ENCODE results near the gene KCNB1. TPM values are rescaled to one million over a fixed set of nuclear protein-coding genes. Genes with fewer than 3 reads are reported as not detected.

Gene KCNB1
- total and polyA plus RNA-seq, 4 donors, result under 0.01 to 3.4 (median 1.4) TPM

GRCh38 chr20:49394757-49395156 lies 87.7 kb downstream of the KCNB1 start:
- Histone ChIP-seq H3K4me3 (ENCODE audit: low read depth in 1 of 3, low read length in 3 of 3) (no peak overlapping the region), H3K27ac (ENCODE audit: low read depth in 1 of 2, low read length in 2 of 2) (no peak overlapping the region), H3K27me3 (ENCODE audit: control insufficient read depth in 4 of 4, insufficient read depth in 4 of 4, low read length in 3 of 4) (no peaks in the 10 kb centered on the region), H3K36me3 (ENCODE audit: control insufficient read depth in 4 of 4, insufficient read depth in 3 of 4, low read depth in 1 of 4, low read length in 3 of 4) (no peaks in the 10 kb centered on the region), H3K9ac (ENCODE audit: low read depth in 1 of 2, low read length in 2 of 2) (no peak overlapping the region), H3K4me1 (ENCODE audit: control insufficient read depth in 4 of 4, insufficient read depth in 4 of 4, low read length in 3 of 4) (no peaks in the 10 kb centered on the region), H3K9me3 (ENCODE audit: control insufficient read depth in 4 of 4, low read length in 3 of 4) (no peaks in the 10 kb centered on the region)
- WGBS, result 89% methylated on average over 8 of the region's 8 CpGs
- DNase-seq (ENCODE audit: low spot score), result no peak
- no peak for TF ChIP-seq NR2F2 (IDR thresholded peaks at IDR 0.05)
- TF ChIP-seq MAX (IDR thresholded peaks at IDR 0.05), result no peak
- no peak for TF ChIP-seq EGR1 (IDR thresholded peaks at IDR 0.05; ENCODE audit: low read depth in 2 of 2)
- no peak for TF ChIP-seq RXRA (IDR thresholded peaks at IDR 0.05)
- no peak for TF ChIP-seq ATF3 (IDR thresholded peaks at IDR 0.05)
- no peak for TF ChIP-seq SP1 (IDR thresholded peaks at IDR 0.05)
- TF ChIP-seq REST (IDR thresholded peaks at IDR 0.05), result no peak
- no peak for TF ChIP-seq CTCF (IDR thresholded peaks at IDR 0.05; ENCODE audit: low read depth, low read length, missing input control)
- no peak for TF ChIP-seq FOXA1 (IDR thresholded peaks at IDR 0.05)

- no peak for TF ChIP-seq FOXA2 (IDR thresholded peaks at IDR 0.05)
- TF ChIP-seq CTCF (IDR thresholded peaks at IDR 0.05; ENCODE audit: low read depth, low read length, missing input control), result no peak
- TF ChIP-seq MAX (IDR thresholded peaks at IDR 0.05), result no peak
- no peak for TF ChIP-seq TAF1 (conservative IDR thresholded peaks at IDR 0.05)
- no peak for TF ChIP-seq SP1 (IDR thresholded peaks at IDR 0.05)
- TF ChIP-seq FOXA1 (IDR thresholded peaks at IDR 0.05), result no peak
- TF ChIP-seq ZBTB33 (IDR thresholded peaks at IDR 0.05), result no peak
- no peak for TF ChIP-seq RAD21 (IDR thresholded peaks at IDR 0.05)
- TF ChIP-seq YY1 (IDR thresholded peaks at IDR 0.05), result no peak
- TF ChIP-seq RXRA (IDR thresholded peaks at IDR 0.05), result no peak
- no peak overlapping the region for H3K9ac ChIP-seq (ENCODE audit: low read depth in 1 of 2, low read length in 2 of 2)
- no peak for DNase-seq (ENCODE audit: low spot score)
- H3K27me3 ChIP-seq (ENCODE audit: control insufficient read depth in 4 of 4, insufficient read depth in 4 of 4, low read length in 3 of 4), result no peaks in the 10 kb centered on the region
- no peak overlapping the region for H3K4me3 ChIP-seq (ENCODE audit: low read depth in 1 of 3, low read length in 3 of 3)
- 86% methylated on average over 4 of the region's 4 CpGs for whole genome bisulfite sequencing
- H3K36me3 ChIP-seq (ENCODE audit: control insufficient read depth in 4 of 4, insufficient read depth in 3 of 4, low read depth in 1 of 4, low read length in 3 of 4), result no peaks in the 10 kb centered on the region
- no peaks in the 10 kb centered on the region for H3K9me3 ChIP-seq (ENCODE audit: control insufficient read depth in 4 of 4, low read length in 3 of 4)
- H3K4me1 ChIP-seq (ENCODE audit: control insufficient read depth in 4 of 4, insufficient read depth in 4 of 4, low read length in 3 of 4), result no peaks in the 10 kb centered on the region
- no peak overlapping the region for H3K27ac ChIP-seq (ENCODE audit: low read depth in 1 of 2, low read length in 2 of 2)
Observed at GRCh38 chr20:49394264-49394663, 88.2 kb downstream of the KCNB1 start.
